HepG2 (cell line): ENCODE measurements around the gene SAE1. TPM values are rescaled to one million over a fixed set of nuclear protein-coding genes. Genes with fewer than 3 reads are reported as not detected.

Source experiments
- ATAD3A ChIP-seq: sonication (generic); formaldehyde crosslinking; IDR thresholded peaks from 2 replicates; pipeline ENCODE4 v1.4.0; 2020; ENCODE audit warnings: missing genetic modification reagents
- ATF5 ChIP-seq: sonication (generic); formaldehyde crosslinking; IDR thresholded peaks from 2 replicates; pipeline ENCODE4 v1.4.0; 2020; ENCODE audit warnings: mild to moderate bottlenecking, low read depth, missing genetic modification reagents
- CAMTA2 ChIP-seq: sonication (generic); formaldehyde crosslinking; IDR thresholded peaks from 2 replicates; pipeline ENCODE4 v1.4.0; 2020; ENCODE audit warnings: mild to moderate bottlenecking, missing genetic modification reagents, borderline replicate concordance
- HNRNPL ChIP-seq: fragments of 200-400 bp; formaldehyde crosslinking; IDR thresholded peaks from 2 replicates; pipeline ENCODE4 v1.6.1; 2017; ENCODE audit warnings: mild to moderate bottlenecking, low read depth, low read length
- HOXD1 ChIP-seq: sonication (generic); formaldehyde crosslinking; IDR thresholded peaks from 2 replicates; pipeline ENCODE4 v1.5.0; 2020; ENCODE audit warnings: missing genetic modification reagents
- MAFF ChIP-seq: IDR thresholded peaks from 2 replicates; pipeline ENCODE4 v1.6.1; 2011; ENCODE audit warnings: low read depth, low read length, improper control_type of control experiment
- MTA1 ChIP-seq: sonication (generic); formaldehyde crosslinking; IDR thresholded peaks from 2 replicates; pipeline ENCODE4 v1.4.0; 2020; ENCODE audit warnings: missing genetic modification reagents, mild to moderate bottlenecking, borderline replicate concordance
- RAD51 ChIP-seq: fragments of 450-650 bp; IDR thresholded peaks from 2 replicates; pipeline ENCODE4 v1.6.1; 2016; ENCODE audit warnings: borderline replicate concordance
- SIX1 ChIP-seq: sonication (generic); formaldehyde crosslinking; IDR thresholded peaks from 2 replicates; pipeline ENCODE4 v1.4.0; 2020; ENCODE audit warnings: missing genetic modification reagents, borderline replicate concordance
- SNAI1 ChIP-seq: sonication (generic); formaldehyde crosslinking; IDR thresholded peaks from 2 replicates; pipeline ENCODE4 v1.5.0; 2020; ENCODE audit warnings: mild to moderate bottlenecking, missing genetic modification reagents, borderline replicate concordance
- SUZ12 ChIP-seq: fragments of 150-350 bp; IDR thresholded peaks from 2 replicates; pipeline ENCODE4 v1.6.1; 2014; ENCODE audit warnings: low read depth, low read length
- ZFP36L2 ChIP-seq: sonication (generic); formaldehyde crosslinking; IDR thresholded peaks from 2 replicates; pipeline ENCODE4 v1.4.0; 2020; ENCODE audit warnings: missing genetic modification reagents
- ZNF24 ChIP-seq: fragments of 450-650 bp; IDR thresholded peaks from 2 replicates; pipeline ENCODE4 v1.6.1; 2017; ENCODE audit warnings: antibody characterized with exemption, mild to moderate bottlenecking
- ZNF326 ChIP-seq: sonication (generic); formaldehyde crosslinking; IDR thresholded peaks from 2 replicates; pipeline ENCODE4 v1.4.0; 2020; ENCODE audit warnings: missing genetic modification reagents, borderline replicate concordance
- ZNF567 ChIP-seq: sonication (generic); formaldehyde crosslinking; IDR thresholded peaks from 2 replicates; pipeline ENCODE4 v1.8.1; 2023; ENCODE audit warnings: mild to moderate bottlenecking, missing genetic modification reagents, borderline replicate concordance
- ZNF737 ChIP-seq: sonication (generic); formaldehyde crosslinking; IDR thresholded peaks from 2 replicates; pipeline ENCODE4 v1.5.0; 2020; ENCODE audit warnings: missing genetic modification reagents, mild to moderate bottlenecking, borderline replicate concordance
- polyA plus RNA-seq, 8 experiments: library from polyadenylated mRNA; depleted of rRNA in 3 of 8; stranded (reverse) in 7 of 8; unstranded in 1 of 8; fragments of >200 nt; fragmentation: Illumina TruSeq in 4 of 8; extraction: Trizol in 4 of 8; gene quantifications; 2 replicates each; pipeline versions ENCODE4 v1.2.1 to v1.2.3, GENCODE V29; 2011 to 2016; ENCODE audit warnings: low read depth in 4 of 8, missing spikeins in 1 of 8, mixed read lengths in 1 of 8; ENCODE audit not compliant: insufficient read depth in 1 of 8
- total RNA-seq, 5 experiments: library from RNA; depleted of rRNA; stranded (reverse); fragments of >200 nt; fragmentation: Illumina TruSeq; extraction: Trizol; gene quantifications; 2 replicates each; pipeline ENCODE4 v1.2.3, GENCODE V29; 2016; ENCODE audit warnings: low read depth in 1 of 5
- TF ChIP-seq, protein P1 (sequence below): sonication (generic); formaldehyde crosslinking; IDR thresholded peaks from 2 replicates; pipeline ENCODE4 v1.8.1; 2022; ENCODE audit warnings: low read depth, mild to moderate bottlenecking, missing genetic modification reagents
- TF ChIP-seq, protein P2 (sequence below): sonication (generic); formaldehyde crosslinking; IDR thresholded peaks from 2 replicates; pipeline ENCODE4 v1.5.0; 2020; ENCODE audit warnings: missing genetic modification reagents, mild to moderate bottlenecking, borderline replicate concordance
- TF ChIP-seq, protein P3 (sequence below): sonication (generic); formaldehyde crosslinking; IDR thresholded peaks from 2 replicates; pipeline ENCODE4 v1.5.0; 2020; ENCODE audit warnings: missing genetic modification reagents, mild to moderate bottlenecking, borderline replicate concordance
- TF ChIP-seq, protein P4 (sequence below): sonication (generic); formaldehyde crosslinking; IDR thresholded peaks from 2 replicates; pipeline ENCODE4 v1.4.0; 2020; ENCODE audit warnings: mild to moderate bottlenecking, missing genetic modification reagents
- TF ChIP-seq, protein P5 (sequence below): sonication (generic); formaldehyde crosslinking; IDR thresholded peaks from 2 replicates; pipeline ENCODE4 v1.4.0; 2020; ENCODE audit warnings: missing genetic modification reagents

Gene SAE1
- total and polyA plus RNA-seq, 2 of the 13 experiments (the other 11 are each of a cell fraction or from before 2014, with no cell fraction given): 87.6 to 197 TPM

DNA sequence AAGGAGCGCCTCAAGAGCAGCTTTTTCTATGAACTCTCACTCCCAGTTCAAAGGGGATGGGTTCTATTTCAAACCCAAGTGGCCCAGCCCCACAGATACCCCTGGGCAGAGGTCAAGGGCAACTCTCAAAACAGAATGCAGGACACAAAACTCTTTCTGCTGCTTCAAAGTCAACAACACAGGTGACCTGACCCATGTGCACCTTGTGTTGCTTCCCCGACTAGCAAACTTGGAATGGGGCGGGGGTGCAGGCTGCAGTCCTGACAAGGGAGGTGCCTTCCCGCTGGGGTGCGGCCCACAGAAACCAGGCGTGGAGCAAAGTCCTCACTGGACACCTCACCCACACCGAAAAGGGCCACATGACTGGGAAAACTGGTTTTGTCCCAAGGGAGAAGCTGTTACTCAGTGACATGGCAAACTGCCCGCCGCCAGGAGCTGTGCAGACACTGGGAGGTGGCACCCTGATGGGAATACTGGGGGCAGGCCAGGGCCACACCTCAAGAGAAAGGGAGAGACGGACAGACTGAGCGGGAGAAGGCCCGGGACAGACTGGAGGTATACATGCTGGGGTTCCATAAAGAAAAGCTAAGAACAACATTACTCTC lies 34.4 kb upstream of the SAE1 start (continued):
- peak; percentile 92 for TF ChIP-seq HNRNPL
- TF ChIP-seq ZNF737: no peak
- TF ChIP-seq ZNF567 (CRISPR knock-in tag): no peak
- TF ChIP-seq CAMTA2 (CRISPR knock-in tag): no peak
- TF ChIP-seq, protein P1, sequence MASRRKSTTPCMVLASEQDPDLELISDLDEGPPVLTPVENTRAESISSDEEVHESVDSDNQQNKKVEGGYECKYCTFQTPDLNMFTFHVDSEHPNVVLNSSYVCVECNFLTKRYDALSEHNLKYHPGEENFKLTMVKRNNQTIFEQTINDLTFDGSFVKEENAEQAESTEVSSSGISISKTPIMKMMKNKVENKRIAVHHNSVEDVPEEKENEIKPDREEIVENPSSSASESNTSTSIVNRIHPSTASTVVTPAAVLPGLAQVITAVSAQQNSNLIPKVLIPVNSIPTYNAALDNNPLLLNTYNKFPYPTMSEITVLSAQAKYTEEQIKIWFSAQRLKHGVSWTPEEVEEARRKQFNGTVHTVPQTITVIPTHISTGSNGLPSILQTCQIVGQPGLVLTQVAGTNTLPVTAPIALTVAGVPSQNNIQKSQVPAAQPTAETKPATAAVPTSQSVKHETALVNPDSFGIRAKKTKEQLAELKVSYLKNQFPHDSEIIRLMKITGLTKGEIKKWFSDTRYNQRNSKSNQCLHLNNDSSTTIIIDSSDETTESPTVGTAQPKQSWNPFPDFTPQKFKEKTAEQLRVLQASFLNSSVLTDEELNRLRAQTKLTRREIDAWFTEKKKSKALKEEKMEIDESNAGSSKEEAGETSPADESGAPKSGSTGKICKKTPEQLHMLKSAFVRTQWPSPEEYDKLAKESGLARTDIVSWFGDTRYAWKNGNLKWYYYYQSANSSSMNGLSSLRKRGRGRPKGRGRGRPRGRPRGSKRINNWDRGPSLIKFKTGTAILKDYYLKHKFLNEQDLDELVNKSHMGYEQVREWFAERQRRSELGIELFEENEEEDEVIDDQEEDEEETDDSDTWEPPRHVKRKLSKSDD (CRISPR knock-in tag): no peak; the same call in 1 of the 2 replicates
- TF ChIP-seq MAFF: no peak
- TF ChIP-seq HOXD1 (CRISPR knock-in tag): peak; percentile 86; the same call in 1 of the 2 replicates
- TF ChIP-seq, protein P2, sequence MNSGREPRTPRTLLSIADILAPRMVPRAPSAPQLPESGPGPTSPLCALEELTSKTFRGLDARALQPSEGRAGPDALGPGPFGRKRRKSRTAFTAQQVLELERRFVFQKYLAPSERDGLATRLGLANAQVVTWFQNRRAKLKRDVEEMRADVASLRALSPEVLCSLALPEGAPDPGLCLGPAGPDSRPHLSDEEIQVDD (CRISPR knock-in tag): no peak
- TF ChIP-seq RAD51: peak; percentile 50; the same call in 1 of the 2 replicates
- peak; percentile 99 for TF ChIP-seq MTA1 (CRISPR knock-in tag)
- TF ChIP-seq ATF5 (CRISPR knock-in tag): no peak
- TF ChIP-seq ZFP36L2 (CRISPR knock-in tag): no peak
- TF ChIP-seq ZNF326 (CRISPR knock-in tag): no peak
- no peak for TF ChIP-seq ATAD3A (CRISPR knock-in tag)
- TF ChIP-seq, protein P3, sequence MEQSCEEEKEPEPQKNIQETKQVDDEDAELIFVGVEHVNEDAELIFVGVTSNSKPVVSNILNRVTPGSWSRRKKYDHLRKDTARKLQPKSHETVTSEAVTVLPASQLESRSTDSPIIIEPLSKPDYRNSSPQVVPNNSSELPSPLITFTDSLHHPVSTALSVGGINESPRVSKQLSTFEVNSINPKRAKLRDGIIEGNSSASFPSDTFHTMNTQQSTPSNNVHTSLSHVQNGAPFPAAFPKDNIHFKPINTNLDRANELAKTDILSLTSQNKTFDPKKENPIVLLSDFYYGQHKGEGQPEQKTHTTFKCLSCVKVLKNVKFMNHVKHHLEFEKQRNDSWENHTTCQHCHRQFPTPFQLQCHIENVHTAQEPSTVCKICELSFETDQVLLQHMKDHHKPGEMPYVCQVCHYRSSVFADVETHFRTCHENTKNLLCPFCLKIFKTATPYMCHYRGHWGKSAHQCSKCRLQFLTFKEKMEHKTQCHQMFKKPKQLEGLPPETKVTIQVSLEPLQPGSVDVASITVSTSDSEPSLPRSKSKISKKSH (CRISPR knock-in tag): 0 out of 2 replicates have a peak, but pooled peaks have one; percentile 45
- no peak for TF ChIP-seq ZNF24
- TF ChIP-seq, protein P4, sequence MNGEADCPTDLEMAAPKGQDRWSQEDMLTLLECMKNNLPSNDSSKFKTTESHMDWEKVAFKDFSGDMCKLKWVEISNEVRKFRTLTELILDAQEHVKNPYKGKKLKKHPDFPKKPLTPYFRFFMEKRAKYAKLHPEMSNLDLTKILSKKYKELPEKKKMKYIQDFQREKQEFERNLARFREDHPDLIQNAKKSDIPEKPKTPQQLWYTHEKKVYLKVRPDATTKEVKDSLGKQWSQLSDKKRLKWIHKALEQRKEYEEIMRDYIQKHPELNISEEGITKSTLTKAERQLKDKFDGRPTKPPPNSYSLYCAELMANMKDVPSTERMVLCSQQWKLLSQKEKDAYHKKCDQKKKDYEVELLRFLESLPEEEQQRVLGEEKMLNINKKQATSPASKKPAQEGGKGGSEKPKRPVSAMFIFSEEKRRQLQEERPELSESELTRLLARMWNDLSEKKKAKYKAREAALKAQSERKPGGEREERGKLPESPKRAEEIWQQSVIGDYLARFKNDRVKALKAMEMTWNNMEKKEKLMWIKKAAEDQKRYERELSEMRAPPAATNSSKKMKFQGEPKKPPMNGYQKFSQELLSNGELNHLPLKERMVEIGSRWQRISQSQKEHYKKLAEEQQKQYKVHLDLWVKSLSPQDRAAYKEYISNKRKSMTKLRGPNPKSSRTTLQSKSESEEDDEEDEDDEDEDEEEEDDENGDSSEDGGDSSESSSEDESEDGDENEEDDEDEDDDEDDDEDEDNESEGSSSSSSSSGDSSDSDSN (CRISPR knock-in tag): peak; percentile 81
- 0 out of 2 replicates have a peak, but pooled peaks have one; percentile 43 for TF ChIP-seq SNAI1 (CRISPR knock-in tag)
- TF ChIP-seq SUZ12: no peak
- TF ChIP-seq SIX1 (CRISPR knock-in tag): peak; percentile 90
- TF ChIP-seq, protein P5, sequence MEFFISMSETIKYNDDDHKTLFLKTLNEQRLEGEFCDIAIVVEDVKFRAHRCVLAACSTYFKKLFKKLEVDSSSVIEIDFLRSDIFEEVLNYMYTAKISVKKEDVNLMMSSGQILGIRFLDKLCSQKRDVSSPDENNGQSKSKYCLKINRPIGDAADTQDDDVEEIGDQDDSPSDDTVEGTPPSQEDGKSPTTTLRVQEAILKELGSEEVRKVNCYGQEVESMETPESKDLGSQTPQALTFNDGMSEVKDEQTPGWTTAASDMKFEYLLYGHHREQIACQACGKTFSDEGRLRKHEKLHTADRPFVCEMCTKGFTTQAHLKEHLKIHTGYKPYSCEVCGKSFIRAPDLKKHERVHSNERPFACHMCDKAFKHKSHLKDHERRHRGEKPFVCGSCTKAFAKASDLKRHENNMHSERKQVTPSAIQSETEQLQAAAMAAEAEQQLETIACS (CRISPR knock-in tag): no peak
